Kidney tubule cell (primary cell): ENCODE measurements around the gene CBX2.

Experiments used
- DNase-seq: peaks from one replicate; pipeline ENCODE4 v3.0.0-alpha.2; 2018; ENCODE audit warnings: low spot score

CBX2 gene

DNA sequence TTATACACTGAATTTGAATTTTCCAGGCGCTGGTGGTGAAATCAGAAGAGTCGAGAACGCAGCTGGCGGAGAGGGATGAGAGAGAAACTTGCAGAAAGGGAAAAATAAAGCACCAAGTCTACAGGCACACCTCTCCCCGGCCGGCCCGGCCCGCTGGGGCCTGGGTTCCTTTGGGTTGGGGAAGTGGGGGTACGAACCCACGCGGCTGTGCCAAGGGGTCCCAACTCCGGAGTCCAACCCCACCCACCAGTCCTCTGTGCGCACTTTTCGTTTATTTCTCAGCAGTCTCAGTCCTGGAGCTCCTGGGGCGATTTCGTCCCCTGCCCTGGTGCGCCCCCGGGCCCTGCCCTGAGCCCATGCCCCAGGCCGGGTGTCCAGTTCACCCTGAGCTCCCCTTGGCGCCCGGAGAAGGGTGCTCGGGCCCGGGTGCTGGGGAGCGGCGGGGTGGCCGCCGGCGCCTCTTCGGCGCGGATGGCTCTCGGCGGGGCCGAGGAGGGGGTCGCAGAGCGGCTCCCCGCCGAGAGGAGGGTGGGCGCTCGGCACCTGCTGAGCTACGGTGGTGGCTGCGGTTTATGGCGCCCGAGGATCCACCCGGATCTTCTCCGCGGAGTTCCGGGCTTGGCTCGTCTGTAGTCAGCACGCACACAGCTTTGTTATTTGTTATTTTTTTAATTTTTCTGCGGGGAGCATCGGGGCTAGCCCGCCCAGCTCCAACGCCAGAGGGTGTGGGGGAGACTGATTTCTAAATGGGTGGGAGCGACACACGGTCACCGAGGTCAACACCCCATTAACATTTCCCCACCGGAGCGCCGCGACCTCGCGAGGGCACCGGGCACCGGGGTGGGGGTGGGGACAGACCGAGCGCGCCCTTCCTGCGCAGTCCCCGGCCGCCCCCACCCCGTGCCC, 34.7 kb downstream of the CBX2 start:
- no peak for DNase-seq

DNA sequence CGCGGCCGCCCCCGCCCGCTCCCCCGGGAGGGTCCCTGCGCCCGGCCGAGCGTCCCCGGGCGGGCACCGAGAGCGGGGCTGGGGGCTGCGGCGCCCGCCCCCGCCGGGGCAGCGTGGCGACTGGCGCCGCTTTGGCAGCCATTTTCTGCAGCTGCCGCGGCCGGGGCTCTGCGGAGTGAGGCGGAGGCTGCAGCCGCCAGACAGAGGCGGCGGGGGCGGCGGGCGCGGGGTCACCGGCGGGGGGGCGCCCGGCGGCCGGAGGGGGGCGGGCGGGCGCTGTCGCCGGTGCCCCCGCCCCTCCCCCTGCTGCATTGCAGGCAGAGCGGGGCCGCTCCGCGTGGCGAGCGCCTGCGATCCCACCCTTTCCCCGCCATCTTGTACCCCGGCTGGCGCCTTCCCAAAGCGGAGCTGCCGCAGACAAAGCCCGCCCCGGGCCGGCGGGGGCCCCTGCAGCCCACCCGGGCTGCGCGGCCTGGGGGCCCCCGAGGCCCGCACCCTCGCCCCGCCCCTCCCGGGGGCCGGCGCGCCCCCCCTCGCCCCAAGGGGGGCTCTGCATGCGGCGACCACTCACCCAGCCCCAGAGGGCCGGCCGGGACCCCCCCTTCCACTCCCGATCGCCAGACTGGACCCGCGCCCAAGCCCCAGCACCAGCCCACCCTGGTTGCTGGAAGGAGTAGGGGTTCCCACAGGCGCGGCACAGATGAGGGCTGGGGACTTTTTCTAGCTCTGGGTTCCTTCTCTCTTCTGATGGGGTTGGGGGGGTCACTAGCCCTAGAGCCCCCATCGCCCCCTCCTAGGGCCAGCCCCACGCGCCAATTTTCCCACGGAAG, 35.6 kb downstream of the CBX2 start:
- no peak for DNase-seq

DNA sequence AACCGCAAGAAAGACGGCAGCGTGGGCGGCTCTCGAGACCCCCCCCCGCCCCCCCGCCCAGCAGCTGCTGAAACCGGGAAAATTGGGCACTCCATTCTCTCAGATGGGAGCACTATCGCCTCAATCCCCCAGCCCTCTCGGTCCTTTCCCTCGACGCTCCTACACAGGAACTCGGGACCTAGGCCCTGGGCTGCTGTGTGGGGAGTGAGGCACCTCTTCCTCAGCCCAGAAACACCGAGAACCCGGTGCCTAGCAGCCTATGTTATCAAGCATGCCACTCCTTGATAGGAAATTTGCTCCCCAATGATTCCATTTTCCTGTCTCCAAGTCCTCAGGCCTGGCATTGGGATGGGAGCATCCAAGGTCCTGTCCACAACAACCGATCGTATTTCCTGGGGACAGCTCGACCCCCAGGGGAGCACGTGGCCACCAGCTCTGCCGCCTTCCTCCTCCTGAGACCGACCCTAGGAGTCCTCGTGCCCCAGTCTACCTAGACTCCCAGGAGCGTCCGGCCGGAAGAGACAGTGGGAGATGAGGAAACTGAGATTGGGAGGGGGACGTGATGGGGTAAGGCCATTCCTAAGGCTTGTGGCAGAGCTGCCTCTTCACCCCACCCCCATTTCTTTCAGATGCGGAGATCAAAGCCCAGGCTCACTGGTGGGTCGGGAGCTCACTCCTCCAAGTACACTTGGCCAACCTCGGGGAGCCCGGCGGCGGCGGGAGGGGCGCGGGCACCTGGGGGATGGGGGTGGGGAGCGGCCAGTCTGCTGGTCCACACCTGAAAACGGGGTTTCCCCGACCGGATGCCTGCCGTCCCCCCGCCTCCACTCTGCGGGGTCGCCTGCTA, 36.4 kb downstream of the CBX2 start:
- no peak for DNase-seq

DNA sequence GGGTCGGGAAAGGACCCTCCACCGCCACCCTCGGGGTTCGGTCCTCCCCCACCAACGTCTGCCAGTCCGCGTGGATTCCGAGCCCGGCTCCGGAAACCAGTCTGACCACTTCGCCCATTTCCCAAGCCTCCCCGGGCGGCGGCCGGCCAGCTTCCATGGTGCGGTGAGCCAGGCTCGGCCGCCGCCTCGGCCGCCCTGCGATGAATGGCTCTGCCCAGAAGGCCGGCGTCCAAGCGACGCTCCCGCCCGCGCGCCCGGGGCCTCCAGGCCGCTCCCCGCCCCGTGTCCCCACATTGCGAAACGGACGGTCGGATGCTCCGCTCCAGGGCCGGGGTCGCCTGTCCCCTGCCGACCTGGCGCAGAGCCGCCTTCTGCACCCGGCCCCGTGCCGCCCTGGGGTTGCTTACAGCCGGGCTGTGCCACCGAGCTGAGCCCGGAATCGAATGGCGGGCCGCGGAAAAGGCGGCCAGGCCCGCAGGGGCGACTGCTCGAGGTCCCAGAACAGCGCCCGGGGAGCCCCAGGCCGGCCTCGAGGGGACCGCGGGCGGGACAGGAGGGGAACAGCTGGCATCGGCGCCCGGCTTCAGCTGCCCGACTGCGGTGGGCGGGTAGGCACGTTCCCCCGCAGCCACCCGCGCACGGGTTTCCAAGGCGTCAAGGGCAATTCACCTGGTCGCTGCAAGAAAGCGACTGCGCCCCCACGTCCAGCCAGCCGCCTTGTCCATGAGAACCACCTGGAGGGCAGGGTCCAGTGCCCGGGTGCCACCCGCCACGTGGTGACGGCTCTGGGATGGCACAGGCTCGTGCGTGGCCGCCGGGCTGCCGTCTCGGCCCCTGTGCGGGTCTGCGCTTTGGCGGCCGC, 37.3 kb downstream of the CBX2 start:
- peak; percentile 33 for DNase-seq

DNA sequence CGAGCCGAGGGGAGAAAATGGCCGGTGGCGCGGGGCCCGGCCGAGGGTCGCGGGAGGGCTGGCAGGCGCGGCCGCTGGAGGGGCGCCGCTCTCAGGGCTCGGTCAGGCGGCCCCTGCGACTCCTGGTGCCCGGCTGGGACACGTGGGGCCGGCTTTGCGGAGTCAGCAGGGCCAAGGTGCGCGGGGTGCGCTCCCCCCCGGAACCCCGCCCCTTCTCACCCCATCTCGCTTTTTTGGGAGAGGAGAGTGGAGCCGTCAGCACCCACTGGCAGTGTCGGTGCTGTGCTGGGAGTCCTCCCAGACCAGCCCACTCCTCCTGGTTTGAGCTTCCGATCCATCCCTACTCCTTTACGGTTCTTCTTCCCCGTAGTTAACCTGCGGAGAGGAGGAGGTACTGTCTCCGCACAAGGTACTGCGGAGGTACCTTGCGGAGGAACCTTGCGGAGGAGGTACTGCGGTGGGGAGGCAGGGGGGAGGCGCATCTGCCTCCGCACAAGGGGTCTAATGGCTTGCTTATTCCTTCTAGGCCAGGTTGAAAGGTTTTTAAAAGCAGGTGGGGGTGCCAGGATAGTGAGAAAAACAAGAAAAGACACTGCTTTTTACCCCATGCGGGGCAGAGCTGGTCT, 38.0 kb downstream of the CBX2 start:
- DNase-seq = no peak

DNA sequence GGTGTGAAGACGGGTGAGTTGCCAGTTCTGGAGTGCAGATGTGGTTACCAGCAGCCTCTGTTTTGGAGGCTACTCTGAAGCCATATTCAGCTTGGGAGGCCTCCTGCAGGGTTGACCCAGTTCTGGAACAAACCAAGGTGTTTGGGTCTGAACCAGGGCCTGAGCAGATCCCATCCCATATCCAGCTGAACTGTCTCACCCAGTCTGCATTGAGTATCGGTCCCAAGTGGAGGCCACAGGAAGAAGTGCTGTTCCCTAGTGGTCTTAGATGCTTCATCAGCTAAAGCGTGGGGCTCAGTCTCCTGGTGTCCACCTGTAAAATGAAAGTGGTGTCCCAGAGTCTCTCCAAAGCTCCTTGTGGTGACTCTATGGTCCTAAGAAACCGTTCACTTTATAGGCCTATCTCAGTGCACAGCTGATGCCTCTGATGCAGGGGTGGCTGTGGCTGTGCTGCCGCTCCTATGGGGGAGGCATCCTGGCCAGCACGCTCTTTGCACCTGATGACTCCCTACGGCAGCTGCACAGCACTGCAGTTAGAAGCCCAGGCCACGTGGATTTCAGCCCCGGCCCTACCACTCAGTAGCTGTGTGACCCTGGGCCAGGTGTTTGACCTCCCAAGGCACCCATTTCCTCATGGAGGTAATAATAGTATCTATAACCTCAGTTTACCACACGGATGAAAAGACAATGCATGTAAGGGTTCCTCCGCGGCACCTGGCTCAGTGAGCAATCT, 40.2 kb downstream of the CBX2 start:
- no peak for DNase-seq

DNA sequence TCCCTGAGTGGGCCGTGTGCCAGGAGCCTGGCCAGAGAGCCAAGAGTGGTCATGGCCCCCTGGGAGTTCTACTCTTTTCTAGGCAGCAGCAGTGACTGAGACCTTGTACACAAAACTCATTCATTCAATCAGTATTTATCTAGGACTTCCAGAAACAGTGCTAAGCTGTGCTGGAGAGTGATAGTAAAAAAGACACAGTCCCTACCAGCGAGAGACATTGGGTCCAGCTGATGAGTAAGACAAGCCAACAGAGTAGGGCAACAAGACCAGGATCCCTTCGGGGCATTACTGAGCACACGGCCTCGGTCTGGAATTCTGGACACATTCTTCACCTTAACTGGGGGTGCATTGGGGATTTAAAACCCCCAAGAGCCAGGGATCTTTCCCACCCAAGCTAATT, 41.1 kb downstream of the CBX2 start:
- no peak for DNase-seq

DNA sequence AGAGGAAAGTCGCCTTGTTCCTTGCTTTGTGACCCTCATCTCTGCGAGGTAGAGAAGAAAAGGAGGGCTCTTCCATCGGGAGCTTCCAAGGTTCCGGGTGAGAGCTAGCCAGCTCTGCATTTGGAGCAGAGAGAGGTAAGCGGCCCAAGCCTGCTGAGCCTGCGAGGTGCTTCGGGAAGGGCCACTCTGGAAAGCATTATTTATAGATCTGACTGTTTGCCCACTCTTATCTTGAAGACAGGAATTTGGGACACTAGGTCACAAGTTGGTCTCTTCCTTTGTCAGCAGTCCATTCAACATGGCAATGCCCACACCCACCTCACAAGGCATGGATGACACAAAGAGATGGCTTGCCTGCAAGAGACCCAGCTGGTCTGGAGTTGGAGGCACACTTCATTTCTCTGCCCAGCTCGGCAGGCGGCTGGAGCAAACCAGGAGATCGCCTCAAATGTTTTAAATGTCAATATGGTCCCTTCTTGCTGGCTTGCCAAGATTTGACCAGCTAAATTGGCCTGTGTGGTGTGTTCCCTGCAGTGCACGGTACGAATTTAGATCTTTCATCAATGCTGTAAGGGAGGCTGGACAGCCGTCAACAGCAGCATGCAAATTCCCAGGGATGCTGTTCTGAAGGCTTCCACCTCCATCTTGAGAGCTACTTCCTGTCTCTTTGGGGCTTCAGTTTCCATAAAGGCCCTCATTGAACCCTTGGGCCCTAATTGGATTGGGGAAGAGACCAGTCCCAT, 41.8 kb downstream of the CBX2 start:
- DNase-seq = no peak

DNA sequence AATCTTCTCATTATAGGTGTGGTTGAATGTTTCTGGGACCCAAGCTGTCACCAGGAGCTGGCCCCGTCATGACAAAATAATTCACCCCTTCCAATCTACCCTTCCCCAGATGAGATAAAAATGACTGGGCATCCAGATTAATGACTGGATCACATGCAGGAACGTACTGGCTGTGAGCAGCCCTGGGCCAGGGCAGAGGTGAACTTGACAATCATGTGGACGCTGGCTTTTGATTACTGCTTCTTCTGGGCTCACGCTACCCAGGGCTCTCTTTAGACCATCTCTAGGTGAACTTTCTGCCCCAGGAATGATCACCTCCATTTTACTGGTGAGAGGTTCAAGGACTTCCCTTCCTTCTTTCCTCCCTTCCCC, 43.0 kb downstream of the CBX2 start:
- no peak for DNase-seq

DNA sequence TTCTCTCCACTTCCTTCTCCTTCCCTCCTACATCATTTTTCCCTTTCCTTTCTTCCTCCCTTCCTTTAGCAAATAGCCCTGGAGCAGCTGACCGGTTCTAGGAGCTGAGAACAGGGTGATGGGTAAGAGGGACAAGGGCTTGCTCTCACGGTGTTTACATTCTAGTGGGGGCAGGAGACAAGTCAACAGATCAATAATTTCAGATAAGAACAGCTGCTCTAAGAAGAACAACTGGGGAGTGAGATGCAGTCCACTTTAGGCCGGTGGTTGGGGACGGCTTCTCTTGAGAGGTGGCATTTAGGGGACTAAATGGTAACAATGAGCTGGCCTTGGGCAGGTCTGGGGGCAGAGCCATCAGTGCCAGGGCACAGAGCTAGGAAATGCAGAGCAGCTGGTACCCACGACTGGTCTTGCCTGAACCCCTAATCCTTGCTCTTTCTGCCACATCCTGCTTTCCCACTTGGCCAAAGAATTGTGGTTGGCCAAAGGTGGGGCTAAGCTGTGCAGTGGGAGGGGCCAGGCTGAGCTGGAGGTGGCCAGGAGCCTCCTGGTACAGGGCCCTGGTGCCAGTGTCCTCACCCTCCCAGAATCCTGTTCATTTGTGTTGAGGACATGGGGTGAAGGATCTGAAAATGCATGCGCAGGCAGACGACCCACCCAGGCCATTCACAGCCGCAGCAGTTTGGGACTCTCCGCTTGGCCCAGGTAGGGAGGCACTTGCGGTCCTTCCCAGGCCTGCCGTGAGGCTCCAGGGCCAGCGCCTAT, 43.6 kb downstream of the CBX2 start:
- no peak for DNase-seq

DNA sequence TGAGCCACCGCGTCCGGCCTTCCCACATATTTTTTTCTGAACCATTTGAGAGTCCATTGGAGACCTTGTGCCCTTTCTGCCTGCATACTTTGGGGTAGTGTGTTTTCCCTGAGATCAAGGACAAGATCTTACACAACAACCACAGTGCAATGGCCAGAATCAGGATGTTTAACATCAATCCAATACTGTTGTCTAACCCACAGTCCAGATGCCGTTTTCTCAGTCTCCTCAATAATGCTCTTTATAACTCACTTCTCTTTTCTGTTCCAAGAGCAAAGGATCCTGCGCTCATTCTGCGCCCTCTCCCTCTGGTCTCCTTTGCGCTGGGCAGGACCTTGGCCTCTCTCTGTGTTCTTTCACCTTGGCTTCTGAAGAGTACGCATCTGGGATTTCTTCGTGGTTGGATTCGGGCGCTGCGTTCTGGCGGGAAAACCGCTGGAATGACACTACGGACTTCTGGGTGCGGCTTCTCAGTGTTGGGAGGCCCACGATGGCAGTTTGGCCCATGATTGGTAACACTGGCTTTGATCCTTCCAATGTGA, 44.7 kb downstream of the CBX2 start:
- DNase-seq = no peak

DNA sequence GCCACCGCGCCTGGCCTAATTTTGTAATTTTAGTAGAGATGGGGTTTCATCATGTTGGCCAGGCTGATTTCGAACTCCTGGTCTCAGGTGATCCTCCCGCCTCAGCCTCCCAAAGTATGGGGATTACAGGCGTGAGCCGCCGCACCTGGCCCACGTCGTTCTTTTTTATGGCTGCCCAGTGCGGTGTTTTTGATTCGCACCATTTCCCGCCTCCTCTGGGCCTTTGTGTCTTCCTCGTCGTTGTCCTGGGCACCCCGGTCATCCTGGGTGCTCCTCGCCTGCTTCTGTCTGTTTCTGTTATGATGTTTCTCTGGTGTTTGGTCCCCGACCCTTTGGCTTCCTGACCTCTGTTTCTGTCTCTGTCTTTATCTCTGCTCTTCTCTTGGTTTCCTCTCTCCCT, 46.3 kb downstream of the CBX2 start:
- no peak for DNase-seq

DNA sequence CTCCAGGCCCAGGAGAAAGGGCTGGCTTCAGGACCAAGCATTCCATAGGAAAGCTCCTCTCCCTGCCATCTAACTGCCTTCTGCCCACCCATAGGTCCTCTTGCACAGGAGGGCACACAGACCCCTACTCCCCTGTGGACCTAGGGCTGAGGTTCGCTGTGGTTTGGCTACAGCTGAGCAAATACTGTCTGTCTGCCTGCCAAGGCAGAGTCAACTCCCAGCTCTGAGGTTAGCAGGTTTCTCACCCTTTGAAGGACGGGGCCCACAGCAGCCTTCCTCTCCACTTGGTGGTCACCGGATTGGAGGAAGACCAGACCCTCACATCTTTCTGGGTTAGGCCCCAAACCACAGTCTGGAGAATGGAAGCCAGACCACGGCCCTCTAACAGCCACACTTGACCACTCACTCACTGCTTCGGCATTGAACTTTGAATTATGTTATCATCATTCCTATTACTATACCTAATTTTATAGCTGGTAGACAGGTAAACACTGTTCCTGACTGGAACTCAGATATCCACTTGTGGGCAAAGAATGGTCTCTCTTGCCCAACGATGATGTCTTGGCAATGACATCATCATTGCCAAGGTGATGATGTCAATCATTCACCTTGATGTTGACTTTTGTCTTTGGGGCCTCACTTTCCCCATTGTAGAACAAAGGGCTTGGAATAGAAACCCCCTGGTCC, 47.1 kb downstream of the CBX2 start:
- DNase-seq = no peak

DNA sequence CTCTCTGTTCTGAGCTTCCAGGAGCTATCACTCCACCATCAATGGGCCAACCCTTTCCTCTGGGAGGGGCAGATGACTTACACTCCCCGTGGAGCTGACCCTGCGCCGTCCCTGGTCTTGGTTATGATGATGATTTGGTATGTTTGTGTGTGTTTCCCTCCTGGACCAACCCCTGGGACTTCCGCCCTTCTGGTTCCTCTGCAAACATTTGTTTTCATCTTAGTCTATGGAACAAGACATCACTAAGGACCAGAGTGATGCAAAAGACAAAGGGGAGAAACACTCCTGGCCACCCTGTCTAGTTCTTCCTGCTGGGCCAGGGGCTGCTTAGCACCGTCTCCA, 47.6 kb downstream of the CBX2 start:
- no peak for DNase-seq

DNA sequence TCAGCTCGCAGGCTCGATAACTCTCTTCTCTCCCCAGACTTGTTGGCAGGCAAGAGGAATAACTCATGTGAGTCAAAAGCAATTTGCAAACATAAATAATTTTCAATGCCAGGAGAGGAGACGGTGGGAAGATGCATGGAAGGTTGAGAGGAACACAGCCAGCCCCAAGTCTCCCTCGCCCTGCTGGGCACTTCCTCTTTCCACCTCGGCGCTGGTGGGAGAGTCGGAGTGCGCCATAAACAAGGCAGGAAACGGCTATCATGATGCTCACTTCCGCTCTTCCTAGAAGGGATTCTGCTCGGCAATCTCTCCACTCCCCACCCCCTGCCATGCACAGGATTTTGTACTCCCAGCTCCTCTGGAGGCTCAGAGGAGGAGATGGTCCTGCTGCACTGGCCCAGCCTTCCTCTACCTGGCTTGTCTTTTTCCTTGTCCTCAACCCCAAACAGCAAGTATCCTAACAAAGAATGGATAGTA, 48.3 kb downstream of the CBX2 start:
- no peak for DNase-seq

DNA sequence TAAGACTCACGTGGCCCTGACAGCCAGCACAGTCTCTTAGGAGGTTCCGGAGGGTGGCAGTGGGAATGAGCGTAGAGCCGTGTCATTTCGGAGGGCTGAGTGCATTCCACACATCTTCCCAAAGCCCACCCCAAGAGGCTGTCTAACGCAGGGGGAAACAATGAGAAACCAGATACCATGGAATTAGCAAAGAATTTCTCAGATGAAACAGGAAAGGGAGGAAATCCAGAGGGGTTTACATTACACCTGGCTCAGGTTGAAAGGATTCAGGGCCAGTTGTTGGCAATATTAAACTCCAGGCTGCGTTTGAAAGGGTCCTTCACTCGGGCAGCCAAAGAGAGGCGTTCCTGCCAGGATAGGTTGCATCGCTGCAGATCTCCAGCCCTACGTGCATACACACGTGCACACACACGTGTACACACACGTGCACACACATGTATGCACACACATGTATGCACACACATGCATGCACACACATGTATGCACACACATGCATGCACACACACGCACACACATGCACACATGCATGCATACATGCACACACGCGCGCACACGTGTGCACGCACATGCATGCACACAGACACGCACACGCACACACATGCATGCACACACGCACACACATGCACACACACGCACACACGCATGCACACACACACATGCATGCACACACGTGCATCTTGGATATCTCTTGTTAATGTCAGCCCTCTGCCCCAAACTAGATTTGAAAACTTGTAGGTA, 49.1 kb downstream of the CBX2 start:
- DNase-seq = no peak

DNA sequence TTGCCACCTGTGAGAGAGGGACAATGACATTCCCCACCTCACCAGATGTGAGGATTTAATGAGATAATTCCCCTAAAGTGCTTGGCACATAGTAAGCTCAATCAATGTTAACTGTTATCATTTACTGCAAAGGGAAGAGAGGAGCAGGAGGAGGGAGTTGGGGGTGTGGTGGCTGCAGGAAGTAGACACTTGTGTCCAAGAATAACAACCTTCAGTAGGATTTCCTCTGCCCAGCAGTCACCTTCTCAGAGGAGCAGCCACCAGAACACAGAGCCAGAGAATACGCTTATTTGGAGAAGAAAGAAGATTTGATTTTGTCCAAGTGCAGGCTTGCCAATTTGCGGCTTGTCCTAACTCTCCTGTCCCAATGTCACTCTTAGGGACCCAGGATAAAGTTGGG, 51.1 kb downstream of the CBX2 start:
- DNase-seq = no peak
